Amygdala (tissue), 56 donors: ENCODE data around the gene VEZF1.
A peak's percentile ranks its signal among the peaks of the same experiment; 100 is the strongest.

Source experiments
- DNase-seq, 56 donors: peaks; one replicate each; lab custom pipeline; 2025; lab: John Stamatoyannopoulos, UW

Gene VEZF1

GRCh38 chr17:57999496-58000017, 11.5 kb upstream of the VEZF1 start:
- DNase-seq = peak in 1 of 56 donors; percentile 75

- no peak for DNase-seq
Observed at GRCh38 chr17:57999010-57999495, 11.0 kb upstream of the VEZF1 start.

- DNase-seq = no peak
Observed at GRCh38 chr17:57997085-57997809, 9.2 kb upstream of the VEZF1 start.

- DNase-seq = peak in 46 of 56 donors; percentile 5 to 81 (median 41)
Observed at GRCh38 chr17:57995076-57995956, 7.3 kb upstream of the VEZF1 start.

GRCh38 chr17:57994436-57994835, 6.4 kb upstream of the VEZF1 start:
- DNase-seq = no peak

- DNase-seq = no peak
Observed at GRCh38 chr17:57993471-57994365, 5.7 kb upstream of the VEZF1 start.

GRCh38 chr17:57991537-57991936, 3.5 kb upstream of the VEZF1 start:
- DNase-seq = no peak

GRCh38 chr17:57990037-57990436, 2.0 kb upstream of the VEZF1 start:
- DNase-seq = no peak

GRCh38 chr17:57988301-57989250, 522 bp upstream of the VEZF1 start:
- peak in 48 of 56 donors; percentile 22 to 90 (median 70) for DNase-seq

- peak in 30 of 56 donors; percentile 21 to 72 (median 52) for DNase-seq
Observed at GRCh38 chr17:57986841-57987580, 1.0 kb downstream of the VEZF1 start.

GRCh38 chr17:57985675-57985974, 2.4 kb downstream of the VEZF1 start:
- DNase-seq = no peak

- no peak for DNase-seq
Observed at GRCh38 chr17:57984936-57985674, 2.9 kb downstream of the VEZF1 start.

- DNase-seq = no peak
Observed at GRCh38 chr17:57984261-57984890, 3.7 kb downstream of the VEZF1 start.

GRCh38 chr17:57983446-57983845, 4.6 kb downstream of the VEZF1 start:
- no peak for DNase-seq

GRCh38 chr17:57982452-57983170, 5.4 kb downstream of the VEZF1 start:
- DNase-seq = no peak

- DNase-seq = no peak
Observed at GRCh38 chr17:57980522-57980921, 7.5 kb downstream of the VEZF1 start.

GRCh38 chr17:57979076-57979475, 9.0 kb downstream of the VEZF1 start:
- DNase-seq = no peak
